Endothelial cell of umbilical vein (primary cell): ENCODE measurements around the gene DTD2. TPM values are rescaled to one million over a fixed set of nuclear protein-coding genes. Genes with fewer than 3 reads are reported as not detected.

Experiments used
- BruUV-seq: library from RNA; stranded (reverse); fragments of 400-500 nt; replicated peaks from 2 replicates; lab custom pipeline; 2021; lab: Mats Ljungman, UMichigan
- CTCF ChIA-PET: fragments of 300-600, 350-600 bp; sonication (Branson Sonifier 250); formaldehyde crosslinking; loops from one replicate; lab custom pipeline; 2021; ENCODE audit warnings: antibody characterized with exemption, inconsistent platforms; lab: Charles Lee
- POLR2A ChIA-PET: fragments of 300-600, 350-600 bp; sonication (Branson Sonifier 250); formaldehyde crosslinking; loops from one replicate; lab custom pipeline; 2021; ENCODE audit warnings: antibody characterized with exemption, inconsistent platforms; lab: Charles Lee
- DNase-seq: peaks from one replicate; pipeline ENCODE4 v3.0.0-alpha.2; 2011; ENCODE audit warnings: low read depth, low spot score
- FAIRE-seq: peaks from 2 replicates; lab custom pipeline; 2011; peaks lifted over from hg19 to GRCh38; lab: Jason Lieb, UNC
- H2AFZ ChIP-seq: 2 replicates; pipeline ENCODE4 v1.6.0; 2012; ENCODE audit warnings: low read depth, low read length, control low read depth, inconsistent platforms
- H3K27ac ChIP-seq: 2 replicates; pipeline ENCODE4 v1.5.1; 2011; ENCODE audit warnings: low read depth, mild to moderate bottlenecking, control low read depth, low read length, moderate library complexity; ENCODE audit not compliant: insufficient read depth
- H3K27me3 ChIP-seq, 2 experiments: 2 replicates each; pipeline versions ENCODE4 v1.6.0 to v1.6.1; 2011; ENCODE audit warnings: low read length in 2 of 2, mixed read lengths in 1 of 2; ENCODE audit not compliant: control insufficient read depth in 2 of 2, insufficient read depth in 2 of 2
- H3K36me3 ChIP-seq, 2 experiments: 2 replicates in 1 of 2; 3 replicates in 1 of 2; pipeline ENCODE4 v1.5.1; 2011; ENCODE audit warnings: low read length in 2 of 2, mild to moderate bottlenecking in 1 of 2, moderate library complexity in 1 of 2; ENCODE audit not compliant: control insufficient read depth in 2 of 2, insufficient read depth in 2 of 2; ENCODE audit errors: extremely low read depth in 1 of 2
- H3K4me1 ChIP-seq: 3 replicates; pipeline ENCODE4 v1.5.1; 2011; ENCODE audit warnings: mild to moderate bottlenecking, low read length; ENCODE audit not compliant: control insufficient read depth, insufficient read depth; ENCODE audit errors: extremely low read depth
- H3K4me2 ChIP-seq: 2 replicates; pipeline ENCODE4 v1.6.1; 2011; ENCODE audit warnings: low read length, control low read depth, mixed read lengths; ENCODE audit not compliant: insufficient read depth
- H3K4me3 ChIP-seq, 3 experiments: fragments of 200-600 bp in 1 of 3; sonication (generic), shearing (Covaris generic) in 1 of 3; replicated peaks in 1 of 3; 2 replicates each; pipeline ENCODE4 v1.5.1; 2011 to 2016; ENCODE audit warnings: control low read depth in 3 of 3, low read length in 3 of 3, mild to moderate bottlenecking in 2 of 3, inconsistent platforms in 1 of 3, low read depth in 1 of 3, moderate library complexity in 1 of 3; ENCODE audit not compliant: insufficient read depth in 1 of 3
- H3K79me2 ChIP-seq: 2 replicates; pipeline ENCODE4 v1.6.0; 2012; ENCODE audit warnings: low read length, inconsistent platforms; ENCODE audit not compliant: control insufficient read depth, insufficient read depth
- H3K9ac ChIP-seq: replicated peaks from 2 replicates; pipeline ENCODE3; 2011; ENCODE audit warnings: low read length, control low read depth; ENCODE audit not compliant: insufficient read depth; ENCODE audit errors: extremely low read depth
- H3K9me1 ChIP-seq: replicated peaks from 3 replicates; pipeline ENCODE4 v1.6.0; 2011; ENCODE audit warnings: mild to moderate bottlenecking, low read length; ENCODE audit not compliant: control insufficient read depth, insufficient read depth; ENCODE audit errors: extremely low read depth
- H3K9me3 ChIP-seq: replicated peaks from 2 replicates; pipeline ENCODE4 v1.5.1; 2012; ENCODE audit warnings: low read length, inconsistent platforms; ENCODE audit not compliant: control insufficient read depth, insufficient read depth
- H4K20me1 ChIP-seq: replicated peaks from 2 replicates; pipeline ENCODE3; 2011; ENCODE audit warnings: mild to moderate bottlenecking, low read length; ENCODE audit not compliant: control insufficient read depth, insufficient read depth; ENCODE audit errors: extremely low read depth
- EZH2 ChIP-seq: IDR thresholded peaks from 2 replicates; pipeline ENCODE4 v1.6.1; 2012; ENCODE audit warnings: borderline replicate concordance, low read depth, mild to moderate bottlenecking, moderate library complexity, low read length, inconsistent platforms; ENCODE audit not compliant: severe bottlenecking
- FOS ChIP-seq: IDR thresholded peaks from 2 replicates; pipeline ENCODE4 v1.6.1; 2011; ENCODE audit warnings: mild to moderate bottlenecking, low read length, moderate library complexity, borderline replicate concordance; ENCODE audit not compliant: insufficient read depth
- GATA2 ChIP-seq: IDR thresholded peaks from 2 replicates; pipeline ENCODE4 v1.7.0; 2011; ENCODE audit warnings: low read depth, mild to moderate bottlenecking, moderate library complexity, mixed read lengths, low read length; ENCODE audit not compliant: insufficient read length, insufficient read depth
- JUN ChIP-seq: IDR thresholded peaks from 2 replicates; pipeline ENCODE4 v1.6.1; 2011; ENCODE audit warnings: borderline replicate concordance, low read depth; ENCODE audit not compliant: insufficient read length, insufficient read depth
- MYC ChIP-seq: IDR thresholded peaks from one replicate; pipeline ENCODE4 v1.6.1; 2011; ENCODE audit warnings: mild to moderate bottlenecking, low read depth, low read length
- POLR2A ChIP-seq: IDR thresholded peaks from 2 replicates; pipeline ENCODE4 v1.6.1; 2012; ENCODE audit warnings: low read depth, mild to moderate bottlenecking, control low read depth, low read length
- POLR2AphosphoS5 ChIP-seq: IDR thresholded peaks from 2 replicates; pipeline ENCODE4 v1.6.1; 2012; ENCODE audit warnings: low read depth, mild to moderate bottlenecking, control low read depth, low read length, moderate library complexity; ENCODE audit not compliant: insufficient read depth
- dilution Hi-C: fragments of 300-500 bp; cut with MboI; formaldehyde crosslinking; loops from one replicate; pipeline ENCODE4 v1.15.0; 2019; ENCODE audit warnings: low sequenced_read_pairs; ENCODE audit not compliant: extremely low pct_ligation_motif_present
- intact Hi-C: fragments of 100-400 bp; cut with micrococcal nuclease; formaldehyde crosslinking; loops from one replicate; pipeline ENCODE4 v1.10.0; 2022
- polyA plus RNA-seq, 4 experiments: library from polyadenylated mRNA; depleted of rRNA in 3 of 4; stranded (reverse) in 3 of 4; unstranded in 1 of 4; fragments of >200 nt; gene quantifications; 2 replicates each; pipeline versions ENCODE4 v1.2.1 to v1.2.3, GENCODE V29; 2011 to 2012; ENCODE audit warnings: missing spikeins in 1 of 4
- total RNA-seq: library from RNA; stranded (reverse); gene quantifications from 2 replicates; pipeline ENCODE4 v1.2.3, GENCODE V29; 2021
- TF ChIP-seq, protein P1 (sequence below): IDR thresholded peaks from 2 replicates; pipeline ENCODE4 v1.6.1; 2011; ENCODE audit not compliant: insufficient read depth, insufficient read length
- TF ChIP-seq, protein P2 (sequence below), 2 donors: IDR thresholded peaks; 1 replicate in 1 of 2; 2 replicates in 1 of 2; pipeline ENCODE4 v1.5.1; 2011; ENCODE audit warnings: low read length in 2 of 2, mild to moderate bottlenecking in 2 of 2, moderate library complexity in 2 of 2, control low read depth in 1 of 2, inconsistent platforms in 1 of 2, low read depth in 1 of 2; ENCODE audit not compliant: insufficient read depth in 1 of 2; ENCODE audit errors: extremely low read depth in 1 of 2

The DTD2 gene
- total and polyA plus RNA-seq, 2 donors (not counting 3 experiments of a cell fraction or from before 2014, with no cell fraction given), result 9.2 to 14.4 TPM

DNA sequence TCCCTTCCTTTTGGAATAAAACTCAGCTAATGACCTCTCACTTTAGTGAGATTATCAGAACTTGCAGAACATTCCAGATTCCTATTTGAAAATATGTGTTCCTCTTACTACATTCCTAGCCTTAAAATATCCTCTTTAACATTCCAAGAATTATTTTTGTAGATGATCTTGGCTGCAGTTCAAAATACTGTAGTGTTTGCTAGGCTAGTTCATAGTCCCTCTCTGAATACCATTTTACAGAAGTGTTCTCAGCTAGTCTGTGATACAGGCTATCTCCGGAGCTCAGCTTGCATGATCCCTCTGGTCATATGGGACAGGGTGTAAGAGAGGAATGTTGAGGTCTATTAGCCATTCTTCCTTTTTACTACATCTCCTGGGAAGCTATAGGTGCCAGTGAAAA lies 48.1 kb upstream of the DTD2 start:
- intact Hi-C loops (no loop called here), dilution Hi-C loops (no loop called here)
- TF ChIP-seq, protein P1, sequence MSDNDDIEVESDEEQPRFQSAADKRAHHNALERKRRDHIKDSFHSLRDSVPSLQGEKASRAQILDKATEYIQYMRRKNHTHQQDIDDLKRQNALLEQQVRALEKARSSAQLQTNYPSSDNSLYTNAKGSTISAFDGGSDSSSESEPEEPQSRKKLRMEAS, result no peak
- TF ChIP-seq POLR2AphosphoS5 (no peak), POLR2A (no peak), EZH2 (no peak), FOS (no peak), MYC (no peak), GATA2 (no peak), JUN (no peak)
- TF ChIP-seq, protein P2, sequence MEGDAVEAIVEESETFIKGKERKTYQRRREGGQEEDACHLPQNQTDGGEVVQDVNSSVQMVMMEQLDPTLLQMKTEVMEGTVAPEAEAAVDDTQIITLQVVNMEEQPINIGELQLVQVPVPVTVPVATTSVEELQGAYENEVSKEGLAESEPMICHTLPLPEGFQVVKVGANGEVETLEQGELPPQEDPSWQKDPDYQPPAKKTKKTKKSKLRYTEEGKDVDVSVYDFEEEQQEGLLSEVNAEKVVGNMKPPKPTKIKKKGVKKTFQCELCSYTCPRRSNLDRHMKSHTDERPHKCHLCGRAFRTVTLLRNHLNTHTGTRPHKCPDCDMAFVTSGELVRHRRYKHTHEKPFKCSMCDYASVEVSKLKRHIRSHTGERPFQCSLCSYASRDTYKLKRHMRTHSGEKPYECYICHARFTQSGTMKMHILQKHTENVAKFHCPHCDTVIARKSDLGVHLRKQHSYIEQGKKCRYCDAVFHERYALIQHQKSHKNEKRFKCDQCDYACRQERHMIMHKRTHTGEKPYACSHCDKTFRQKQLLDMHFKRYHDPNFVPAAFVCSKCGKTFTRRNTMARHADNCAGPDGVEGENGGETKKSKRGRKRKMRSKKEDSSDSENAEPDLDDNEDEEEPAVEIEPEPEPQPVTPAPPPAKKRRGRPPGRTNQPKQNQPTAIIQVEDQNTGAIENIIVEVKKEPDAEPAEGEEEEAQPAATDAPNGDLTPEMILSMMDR (IDR thresholded peaks at IDR 0.05; ENCODE audit: extremely low read depth in 1 of 2, insufficient read depth in 1 of 2, low read depth in 1 of 2, low read length in 2 of 2), result no peak
- Histone ChIP-seq H3K79me2 (no peaks in the 10 kb centered on the region), H3K9ac (no peak overlapping the region), H2AFZ (no peak overlapping the region), H3K27me3 (peaks cover 2 to 8% of the 10 kb centered on the region in 2 experiments), H3K9me3 (no peaks in the 10 kb centered on the region), H4K20me1 (no peaks in the 10 kb centered on the region), H3K9me1 (no peaks in the 10 kb centered on the region), H3K4me2 (no peak overlapping the region), H3K27ac (no peak overlapping the region), H3K4me3 (no peak overlapping the region), H3K4me1 (no peaks in the 10 kb centered on the region), H3K36me3 (no peaks in the 10 kb centered on the region)
- CTCF ChIA-PET, result interaction anchor here (1.0 to 2.5 kb wide), 5 partner anchors 746 to 1055 kb away, joined by 3 to 14 read pairs (median 5); no protein-coding TSS in a partner anchor
- peak; percentile 55 for DNase-seq
- POLR2A ChIA-PET, result no interaction called here
- BruUV-seq, result no TSS peak
- no peak for FAIRE-seq
